NB4 (cell line): ENCODE measurements around the gene PARPBP.

ENCODE experiments used
- MYC ChIP-seq: IDR thresholded peaks from 2 replicates; pipeline ENCODE4 v1.6.1; 2011; ENCODE audit warnings: low read depth, low read length
- POLR2A ChIP-seq: IDR thresholded peaks from 2 replicates; pipeline ENCODE4 v1.6.1; 2011; ENCODE audit warnings: mild to moderate bottlenecking; ENCODE audit not compliant: insufficient read length; ENCODE audit errors: extremely low read depth
- TF ChIP-seq, protein P1 (sequence below): IDR thresholded peaks from one replicate; pipeline ENCODE4 v1.5.1; 2012; ENCODE audit warnings: low read depth, low read length
- TF ChIP-seq, protein P2 (sequence below): IDR thresholded peaks from 2 replicates; pipeline ENCODE4 v1.6.1; 2011; ENCODE audit warnings: low read depth, low read length

DNA sequence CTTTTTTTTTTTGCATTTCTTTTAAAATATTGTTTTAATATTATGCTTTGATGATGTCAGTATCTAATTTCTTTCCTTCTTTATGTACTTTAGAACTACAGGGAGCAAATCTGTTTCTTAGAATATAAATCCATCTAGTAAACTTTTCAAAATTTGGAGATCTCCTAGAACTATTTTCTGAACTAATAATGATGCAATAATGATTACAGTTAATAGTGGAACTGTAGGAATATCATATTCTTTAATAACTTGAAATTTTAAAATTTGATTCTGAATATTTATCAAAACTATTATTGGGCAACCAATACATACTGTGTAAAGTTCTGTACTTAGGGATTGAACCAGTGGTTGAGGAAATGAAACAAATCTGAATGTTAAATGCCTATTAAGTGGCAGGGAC lies 100.8 kb downstream of the PARPBP start:
- TF ChIP-seq POLR2A (no peak), MYC (no peak)
- TF ChIP-seq, protein P1, sequence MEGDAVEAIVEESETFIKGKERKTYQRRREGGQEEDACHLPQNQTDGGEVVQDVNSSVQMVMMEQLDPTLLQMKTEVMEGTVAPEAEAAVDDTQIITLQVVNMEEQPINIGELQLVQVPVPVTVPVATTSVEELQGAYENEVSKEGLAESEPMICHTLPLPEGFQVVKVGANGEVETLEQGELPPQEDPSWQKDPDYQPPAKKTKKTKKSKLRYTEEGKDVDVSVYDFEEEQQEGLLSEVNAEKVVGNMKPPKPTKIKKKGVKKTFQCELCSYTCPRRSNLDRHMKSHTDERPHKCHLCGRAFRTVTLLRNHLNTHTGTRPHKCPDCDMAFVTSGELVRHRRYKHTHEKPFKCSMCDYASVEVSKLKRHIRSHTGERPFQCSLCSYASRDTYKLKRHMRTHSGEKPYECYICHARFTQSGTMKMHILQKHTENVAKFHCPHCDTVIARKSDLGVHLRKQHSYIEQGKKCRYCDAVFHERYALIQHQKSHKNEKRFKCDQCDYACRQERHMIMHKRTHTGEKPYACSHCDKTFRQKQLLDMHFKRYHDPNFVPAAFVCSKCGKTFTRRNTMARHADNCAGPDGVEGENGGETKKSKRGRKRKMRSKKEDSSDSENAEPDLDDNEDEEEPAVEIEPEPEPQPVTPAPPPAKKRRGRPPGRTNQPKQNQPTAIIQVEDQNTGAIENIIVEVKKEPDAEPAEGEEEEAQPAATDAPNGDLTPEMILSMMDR: no peak
- TF ChIP-seq, protein P2, sequence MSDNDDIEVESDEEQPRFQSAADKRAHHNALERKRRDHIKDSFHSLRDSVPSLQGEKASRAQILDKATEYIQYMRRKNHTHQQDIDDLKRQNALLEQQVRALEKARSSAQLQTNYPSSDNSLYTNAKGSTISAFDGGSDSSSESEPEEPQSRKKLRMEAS: no peak
